DMS53 treated with DMSO at 0.1 percent for 48 hours (cell line): Measurements from ENCODE around the gene ENTHD1.
"Not testable (repeated sequence)": the region's sequence is repeated elsewhere in the genome, so short reads cannot be mapped to it uniquely, and the experiment has no call there.

Experiments
- DNase-seq: peaks from one replicate; lab custom pipeline; 2025; ENCODE audit not compliant: unreplicated experiment; lab: John Stamatoyannopoulos, UW

The ENTHD1 gene

DNA sequence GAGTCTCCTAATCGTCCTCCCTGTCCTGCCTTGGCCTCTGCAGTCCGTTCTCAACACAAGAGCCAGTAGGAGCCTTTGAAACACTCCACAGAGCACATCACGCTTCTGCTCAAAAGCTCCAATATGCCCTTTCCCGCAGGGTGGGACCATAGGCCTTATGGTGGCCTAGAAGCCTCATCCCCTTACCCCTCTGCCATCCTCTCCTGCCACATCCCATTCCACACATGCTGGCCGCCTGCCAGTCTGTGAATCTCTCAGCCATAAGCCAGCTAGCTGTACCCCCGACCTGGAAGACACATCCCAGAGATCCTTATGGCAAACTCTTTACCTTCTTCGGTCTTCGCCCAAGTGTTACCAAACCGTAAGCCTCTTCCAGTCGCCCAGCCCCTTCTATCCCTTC, 157.8 kb downstream of the ENTHD1 start:
- no peak for DNase-seq

GRCh38 chr22:39734866-39735265, 158.7 kb downstream of the ENTHD1 start:
- no peak for DNase-seq

- DNase-seq = not testable (repeated sequence)
Observed at GRCh38 chr22:39734046-39734445, 159.5 kb downstream of the ENTHD1 start.

DNA sequence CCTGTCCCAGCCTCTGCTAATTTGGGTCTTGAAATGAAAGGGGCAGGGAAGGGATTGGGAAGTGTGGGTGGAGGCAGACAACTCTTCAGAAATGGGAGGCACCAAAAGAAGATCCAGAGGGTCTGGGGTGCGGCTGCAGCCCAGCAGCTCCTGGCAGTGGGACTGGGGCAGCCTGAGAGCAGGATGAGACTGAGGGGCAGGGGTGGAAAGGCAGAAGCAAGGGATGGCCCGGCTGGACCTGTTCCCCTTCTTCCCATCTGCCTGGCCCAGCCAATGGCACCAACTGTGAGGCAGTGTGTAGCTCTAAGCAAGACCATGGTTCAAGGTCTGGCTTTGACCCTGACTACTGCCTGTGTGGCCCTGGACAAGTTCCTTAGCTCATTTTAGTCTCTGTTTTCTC, 160.4 kb downstream of the ENTHD1 start:
- no peak for DNase-seq

DNA sequence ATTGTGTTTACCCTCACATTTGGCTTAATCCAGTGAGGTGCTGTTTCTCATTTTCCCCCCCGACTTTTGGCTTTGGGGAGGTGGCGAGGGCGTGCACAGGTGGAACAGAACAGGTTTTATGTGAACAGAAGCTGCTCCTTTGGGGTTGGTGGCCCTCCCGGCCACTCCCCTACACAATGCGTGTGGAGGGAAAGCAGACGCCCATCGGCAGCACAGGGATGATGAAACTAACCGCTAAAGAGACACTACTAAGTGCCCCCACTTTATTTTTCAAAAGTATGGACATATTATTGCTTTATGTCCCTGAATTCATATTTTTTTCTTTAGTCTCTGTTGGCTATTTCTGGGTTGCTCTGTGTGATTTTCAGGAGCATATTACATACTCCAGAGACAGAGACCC, 160.9 kb downstream of the ENTHD1 start:
- no peak for DNase-seq

GRCh38 chr22:39731881-39732555, 161.5 kb downstream of the ENTHD1 start:
- DNase-seq = no peak

- DNase-seq = no peak
Observed at GRCh38 chr22:39731481-39731880, 162.1 kb downstream of the ENTHD1 start.

GRCh38 chr22:39729141-39729934, 164.2 kb downstream of the ENTHD1 start:
- no peak for DNase-seq

DNA sequence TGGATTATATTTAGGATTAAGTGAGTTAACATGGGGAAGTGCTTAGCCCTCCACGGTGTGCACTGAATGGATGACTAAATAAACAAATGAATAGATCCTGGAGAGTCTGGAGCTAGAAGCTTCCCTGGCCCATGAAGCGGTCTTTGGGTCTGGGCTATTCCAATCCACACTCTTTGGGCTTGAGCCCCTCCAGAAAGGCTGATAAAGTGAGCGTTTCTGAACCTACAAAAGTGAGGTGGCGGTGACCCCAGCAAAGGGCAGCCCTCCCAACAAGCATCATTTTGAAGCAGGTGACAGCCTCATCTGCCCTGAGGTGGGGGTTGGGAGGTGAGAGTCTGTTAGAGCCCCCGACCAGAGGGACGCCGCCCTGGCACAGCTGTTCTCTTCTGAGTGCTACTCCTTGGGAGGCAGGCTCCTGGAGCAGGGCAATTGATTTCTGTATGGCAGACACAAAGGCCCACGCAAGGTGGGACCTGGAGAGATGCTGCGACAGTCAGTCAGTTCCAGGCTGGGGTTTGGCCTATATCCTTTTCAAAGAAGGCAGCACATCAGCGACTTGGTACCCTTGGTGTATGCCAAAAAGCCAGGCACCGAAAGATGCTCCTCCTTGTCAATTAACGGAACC, 165.2 kb downstream of the ENTHD1 start:
- DNase-seq = no peak

- peak; percentile 51 for DNase-seq
Observed at GRCh38 chr22:39727541-39727940, 166.0 kb downstream of the ENTHD1 start.

GRCh38 chr22:39725351-39726035, 168.1 kb downstream of the ENTHD1 start:
- no peak for DNase-seq

DNA sequence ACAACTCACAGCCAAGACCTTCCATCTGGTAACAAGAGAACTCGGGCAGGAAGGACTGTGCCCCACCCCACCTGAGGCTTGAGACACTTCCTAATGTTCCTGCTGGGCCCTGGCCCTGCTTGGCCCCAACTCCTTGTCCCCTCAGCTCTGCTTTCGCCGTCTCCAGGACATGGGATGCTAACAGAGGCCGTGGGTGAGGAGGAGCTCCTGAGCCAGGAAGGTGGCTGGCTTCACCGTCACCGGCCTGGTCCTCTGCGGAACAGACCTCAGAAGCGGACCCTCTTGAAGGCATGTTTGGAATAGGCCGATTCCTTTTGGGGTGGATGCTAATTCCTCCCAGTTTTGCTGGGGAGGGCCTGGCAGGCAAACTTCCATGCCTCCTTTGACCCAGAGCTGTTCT, 168.7 kb downstream of the ENTHD1 start:
- DNase-seq = no peak

GRCh38 chr22:39724390-39724789, 169.2 kb downstream of the ENTHD1 start:
- no peak for DNase-seq

- no peak for DNase-seq
Observed at GRCh38 chr22:39723899-39724351, 169.6 kb downstream of the ENTHD1 start.

- no peak for DNase-seq
Observed at GRCh38 chr22:39723463-39723862, 170.1 kb downstream of the ENTHD1 start.

DNA sequence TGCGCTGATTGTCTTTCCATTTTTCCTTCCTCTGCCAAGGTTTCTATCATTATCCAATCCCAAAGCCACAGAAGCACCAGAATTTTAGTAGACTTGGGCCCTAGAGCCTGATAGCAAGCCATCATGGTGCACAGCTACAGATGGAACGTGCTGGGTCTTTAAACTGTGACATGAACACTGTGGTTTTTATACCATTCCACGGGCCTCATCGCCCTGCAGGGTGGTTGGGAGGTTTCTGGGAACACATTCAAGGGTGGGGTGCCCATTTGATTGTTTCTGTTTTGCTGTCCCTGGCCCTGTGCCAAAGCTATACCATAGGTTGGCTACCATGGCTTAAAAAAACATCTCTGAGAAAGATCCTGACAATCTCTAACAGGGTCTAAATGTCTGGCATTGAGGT, 171.1 kb downstream of the ENTHD1 start:
- DNase-seq = no peak

DNA sequence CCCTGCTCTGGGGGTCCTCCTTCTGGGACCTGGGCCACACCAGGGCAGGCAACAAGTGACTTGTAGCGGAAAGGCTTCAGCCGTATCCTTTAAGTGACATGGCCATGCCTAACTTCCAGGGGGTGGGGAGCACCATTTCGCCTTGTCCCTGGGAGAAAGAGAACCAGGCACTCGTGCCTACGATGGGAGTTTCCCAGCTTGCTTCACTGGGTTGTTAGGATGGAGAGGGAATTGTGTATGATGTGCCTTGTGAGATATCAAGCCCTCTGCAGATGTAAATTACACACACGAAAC, 171.6 kb downstream of the ENTHD1 start:
- no peak for DNase-seq

- no peak for DNase-seq
Observed at GRCh38 chr22:39721206-39722031, 172.1 kb downstream of the ENTHD1 start.

DNA sequence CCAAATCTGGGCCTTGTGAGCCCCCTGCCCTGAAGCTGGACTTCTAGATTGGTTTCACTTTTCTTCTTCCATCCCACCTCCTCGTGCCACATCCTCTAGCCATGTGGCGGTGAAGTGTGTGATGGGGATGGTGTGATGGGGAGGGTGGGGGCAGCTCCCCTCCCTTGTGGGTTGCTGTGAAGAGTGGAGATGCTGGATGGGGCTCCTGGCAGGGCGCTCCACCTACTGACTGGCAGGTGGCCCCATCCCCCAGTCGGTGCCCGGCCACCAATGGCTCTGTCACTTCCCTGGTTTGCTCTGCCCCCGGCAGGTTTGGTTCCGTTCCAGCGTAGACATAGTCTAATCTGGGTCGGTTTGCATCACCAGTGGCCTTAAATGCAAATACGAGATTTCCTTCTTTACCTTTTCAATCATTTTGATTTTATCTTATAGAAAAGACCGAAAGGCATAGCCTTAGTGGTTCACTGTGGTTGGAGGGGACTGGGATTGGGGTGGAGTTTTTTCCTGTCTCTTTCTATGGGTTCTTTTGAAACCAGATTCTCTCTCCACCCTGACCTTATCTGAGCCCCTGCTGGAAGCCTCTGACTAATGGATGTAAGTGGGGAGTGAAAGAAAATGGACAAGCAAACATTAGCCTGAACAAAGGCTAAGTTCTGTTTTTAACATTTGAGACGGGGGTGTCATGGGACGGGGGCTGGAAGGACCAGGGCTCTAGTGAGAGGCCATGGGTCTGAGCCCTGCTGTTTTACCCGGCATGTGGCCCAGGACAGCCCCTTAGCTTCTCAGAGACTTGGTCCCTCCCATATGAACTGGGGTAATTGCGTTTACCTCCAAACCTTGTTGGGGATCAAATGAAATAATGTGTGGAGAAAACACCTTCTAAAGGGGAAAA, 173.8 kb downstream of the ENTHD1 start:
- no peak for DNase-seq
